Superior temporal gyrus (tissue), 1 donor: ENCODE results near the gene VKORC1.
A peak's percentile ranks its signal among the peaks of the same experiment; 100 is the strongest.

Experiments used
- DNase-seq: peaks from one replicate; pipeline ENCODE4 v3.0.0-alpha.2; 2016; ENCODE audit errors: extremely low spot score

The VKORC1 gene

DNA sequence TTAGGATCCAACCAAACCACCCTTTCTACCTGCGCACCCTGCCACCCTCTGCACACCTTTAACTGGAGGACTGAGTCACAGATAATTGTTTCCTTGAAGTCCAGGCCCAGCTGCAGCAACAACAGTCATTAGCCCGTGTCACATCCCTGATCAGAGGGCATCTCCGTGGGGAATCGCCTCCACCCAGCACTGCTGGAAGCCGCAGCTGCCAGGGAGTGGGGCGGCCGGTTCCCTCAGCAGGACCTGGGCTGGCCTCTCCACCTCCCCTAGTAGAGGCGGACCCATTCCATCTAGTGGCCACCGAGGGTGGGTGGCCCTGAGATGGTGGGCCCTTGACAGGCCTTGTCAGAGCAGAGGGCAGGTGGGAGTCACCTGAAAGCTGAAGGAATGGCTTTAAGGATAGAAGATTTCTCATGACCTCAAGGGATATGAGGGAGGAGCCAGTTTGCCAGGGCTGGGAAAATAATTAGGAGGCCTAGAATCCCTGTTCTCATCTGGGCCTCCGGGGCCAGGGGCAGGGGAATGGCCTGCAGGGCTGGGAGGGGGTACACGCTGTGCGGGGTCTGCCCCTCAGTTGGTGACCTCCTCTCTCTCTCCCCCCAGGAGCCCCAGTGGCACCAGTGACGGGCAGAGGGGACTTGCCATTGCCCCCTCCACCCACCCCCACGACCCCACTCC is 12.1 kb downstream of the VKORC1 start:
- DNase-seq, result no peak

DNA sequence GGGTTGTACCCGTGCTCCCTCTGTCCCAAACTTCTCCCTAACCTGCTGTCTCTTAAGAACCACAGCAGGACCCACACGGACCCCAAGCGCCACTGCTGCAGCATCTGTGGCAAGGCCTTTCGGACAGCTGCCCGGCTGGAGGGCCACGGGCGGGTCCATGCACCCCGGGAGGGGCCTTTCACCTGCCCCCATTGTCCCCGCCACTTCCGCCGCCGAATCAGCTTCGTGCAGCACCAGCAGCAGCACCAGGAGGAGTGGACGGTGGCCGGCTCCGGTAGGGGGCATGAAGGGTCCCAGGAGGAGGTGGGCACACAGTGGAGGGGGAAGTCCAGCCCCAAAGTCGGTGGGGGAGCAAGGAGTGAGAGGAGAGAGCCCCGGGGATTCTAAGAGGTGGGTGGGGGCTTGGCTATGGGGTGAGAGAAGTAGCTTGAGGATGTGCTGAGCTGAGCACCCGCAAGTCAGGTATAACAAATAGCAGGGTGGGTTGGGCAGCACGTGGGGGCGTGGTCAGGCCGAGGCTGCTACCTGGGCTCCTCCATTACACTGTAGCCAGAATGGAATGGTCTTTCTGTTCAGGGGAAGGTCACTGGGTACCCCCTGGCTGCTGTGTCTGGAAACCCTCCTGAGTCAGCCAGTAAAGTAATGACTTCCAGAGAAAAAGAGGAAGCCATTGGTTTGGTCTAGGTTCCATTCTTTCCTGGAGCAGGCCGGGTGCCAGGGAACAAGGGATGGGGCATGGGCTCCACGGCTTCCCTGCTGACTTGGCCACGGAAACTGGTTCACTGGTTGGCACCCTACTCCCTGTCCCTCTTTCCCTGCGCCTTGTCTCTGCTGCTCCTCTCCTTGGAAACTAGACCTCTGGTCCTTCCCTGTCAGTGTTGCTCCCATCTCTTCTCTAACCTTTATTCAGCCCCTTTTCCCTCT is 12.9 kb downstream of the VKORC1 start:
- no peak for DNase-seq

DNA sequence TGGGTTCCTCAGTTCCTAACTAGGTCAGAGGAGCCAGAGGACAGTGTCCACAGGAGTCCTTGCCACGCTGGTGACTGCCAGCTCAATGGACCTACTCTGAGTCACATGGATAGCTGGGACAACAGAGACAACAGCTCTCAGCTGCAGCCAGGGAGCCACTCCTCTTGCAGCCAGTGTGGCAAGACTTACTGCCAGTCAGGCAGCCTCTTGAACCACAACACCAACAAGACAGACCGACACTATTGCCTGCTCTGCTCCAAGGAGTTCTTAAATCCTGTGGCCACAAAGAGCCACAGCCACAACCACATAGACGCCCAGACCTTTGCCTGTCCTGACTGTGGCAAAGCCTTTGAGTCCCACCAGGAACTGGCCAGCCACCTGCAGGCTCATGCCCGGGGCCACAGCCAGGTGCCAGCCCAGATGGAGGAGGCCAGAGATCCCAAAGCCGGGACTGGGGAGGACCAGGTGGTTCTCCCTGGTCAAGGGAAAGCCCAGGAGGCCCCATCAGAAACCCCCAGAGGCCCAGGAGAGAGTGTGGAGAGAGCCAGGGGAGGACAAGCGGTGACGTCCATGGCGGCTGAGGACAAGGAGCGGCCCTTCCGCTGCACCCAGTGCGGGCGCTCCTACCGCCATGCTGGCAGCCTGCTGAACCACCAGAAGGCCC is 13.7 kb downstream of the VKORC1 start:
- no peak for DNase-seq

DNA sequence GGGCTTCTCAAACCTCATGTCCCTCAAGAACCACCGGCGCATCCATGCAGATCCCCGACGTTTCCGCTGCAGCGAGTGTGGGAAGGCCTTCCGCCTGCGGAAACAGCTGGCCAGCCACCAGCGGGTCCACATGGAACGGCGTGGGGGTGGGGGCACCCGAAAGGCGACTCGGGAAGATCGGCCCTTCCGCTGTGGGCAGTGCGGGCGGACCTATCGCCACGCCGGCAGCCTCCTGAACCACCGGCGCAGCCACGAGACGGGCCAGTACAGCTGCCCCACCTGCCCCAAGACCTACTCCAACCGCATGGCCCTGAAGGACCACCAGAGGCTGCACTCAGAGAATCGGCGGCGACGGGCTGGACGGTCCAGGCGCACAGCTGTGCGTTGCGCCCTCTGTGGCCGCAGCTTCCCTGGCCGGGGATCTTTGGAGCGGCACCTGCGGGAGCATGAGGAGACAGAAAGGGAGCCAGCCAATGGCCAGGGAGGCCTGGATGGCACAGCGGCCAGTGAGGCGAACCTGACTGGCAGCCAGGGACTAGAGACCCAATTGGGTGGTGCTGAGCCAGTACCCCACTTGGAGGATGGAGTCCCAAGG is 14.5 kb downstream of the VKORC1 start:
- DNase-seq, result no peak

DNA sequence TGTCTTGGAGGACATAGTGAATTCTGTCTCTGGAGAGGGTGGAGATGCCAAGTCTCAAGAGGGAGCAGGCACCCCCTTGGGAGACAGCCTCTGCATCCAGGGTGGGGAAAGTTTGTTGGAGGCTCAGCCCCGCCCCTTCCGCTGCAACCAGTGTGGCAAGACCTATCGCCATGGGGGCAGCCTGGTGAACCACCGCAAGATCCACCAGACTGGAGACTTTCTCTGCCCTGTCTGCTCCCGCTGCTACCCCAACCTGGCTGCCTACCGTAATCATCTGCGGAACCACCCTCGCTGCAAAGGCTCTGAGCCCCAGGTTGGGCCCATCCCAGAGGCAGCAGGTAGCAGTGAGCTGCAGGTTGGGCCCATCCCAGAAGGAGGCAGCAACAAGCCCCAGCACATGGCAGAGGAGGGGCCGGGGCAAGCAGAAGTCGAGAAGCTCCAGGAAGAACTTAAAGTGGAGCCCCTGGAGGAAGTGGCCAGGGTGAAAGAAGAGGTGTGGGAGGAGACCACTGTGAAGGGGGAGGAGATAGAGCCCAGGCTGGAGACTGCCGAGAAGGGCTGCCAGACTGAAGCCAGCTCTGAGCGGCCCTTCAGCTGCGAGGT is 15.2 kb downstream of the VKORC1 start:
- no peak for DNase-seq

DNA sequence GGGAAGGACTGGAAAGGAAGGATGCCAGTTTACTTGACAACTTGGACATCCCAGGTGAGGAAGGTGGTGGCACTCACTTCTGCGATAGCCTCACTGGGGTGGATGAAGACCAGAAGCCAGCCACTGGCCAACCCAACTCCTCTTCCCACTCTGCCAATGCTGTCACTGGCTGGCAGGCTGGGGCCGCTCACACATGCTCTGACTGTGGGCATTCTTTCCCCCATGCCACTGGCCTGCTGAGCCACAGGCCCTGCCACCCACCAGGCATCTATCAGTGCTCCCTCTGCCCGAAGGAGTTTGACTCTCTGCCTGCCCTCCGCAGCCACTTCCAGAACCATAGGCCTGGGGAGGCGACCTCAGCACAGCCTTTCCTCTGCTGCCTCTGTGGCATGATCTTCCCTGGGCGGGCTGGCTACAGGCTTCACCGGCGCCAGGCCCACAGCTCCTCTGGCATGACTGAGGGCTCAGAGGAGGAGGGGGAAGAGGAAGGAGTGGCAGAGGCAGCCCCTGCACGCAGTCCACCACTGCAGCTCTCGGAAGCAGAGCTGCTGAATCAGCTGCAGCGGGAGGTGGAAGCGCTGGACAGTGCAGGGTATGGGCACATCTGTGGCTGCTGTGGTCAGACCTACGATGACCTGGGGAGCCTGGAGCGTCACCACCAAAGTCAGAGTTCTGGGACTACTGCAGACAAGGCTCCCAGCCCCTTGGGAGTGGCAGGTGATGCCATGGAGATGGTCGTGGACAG is 15.8 kb downstream of the VKORC1 start:
- no peak for DNase-seq

DNA sequence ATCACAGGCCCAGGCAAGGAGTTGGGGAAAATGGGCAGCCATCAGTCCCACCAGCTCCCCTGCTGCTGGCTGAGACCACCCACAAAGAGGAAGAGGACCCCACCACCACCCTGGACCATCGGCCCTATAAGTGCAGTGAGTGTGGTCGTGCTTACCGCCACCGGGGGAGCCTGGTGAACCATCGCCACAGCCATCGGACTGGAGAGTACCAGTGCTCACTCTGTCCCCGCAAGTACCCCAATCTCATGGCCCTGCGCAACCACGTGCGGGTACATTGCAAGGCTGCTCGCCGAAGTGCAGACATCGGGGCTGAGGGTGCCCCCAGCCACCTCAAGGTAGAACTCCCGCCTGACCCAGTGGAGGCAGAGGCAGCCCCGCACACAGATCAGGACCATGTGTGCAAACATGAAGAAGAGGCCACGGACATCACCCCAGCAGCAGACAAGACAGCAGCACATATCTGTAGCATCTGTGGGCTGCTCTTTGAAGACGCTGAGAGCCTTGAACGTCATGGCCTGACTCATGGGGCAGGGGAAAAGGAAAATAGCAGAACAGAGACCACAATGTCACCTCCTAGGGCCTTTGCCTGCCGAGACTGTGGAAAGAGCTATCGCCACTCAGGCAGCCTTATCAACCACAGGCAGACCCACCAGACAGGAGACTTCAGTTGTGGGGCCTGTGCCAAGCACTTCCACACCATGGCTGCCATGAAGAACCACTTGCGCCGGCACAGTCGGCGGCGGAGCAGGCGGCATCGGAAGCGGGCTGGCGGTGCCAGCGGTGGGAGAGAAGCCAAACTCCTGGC is 16.8 kb downstream of the VKORC1 start:
- DNase-seq, result no peak

DNA sequence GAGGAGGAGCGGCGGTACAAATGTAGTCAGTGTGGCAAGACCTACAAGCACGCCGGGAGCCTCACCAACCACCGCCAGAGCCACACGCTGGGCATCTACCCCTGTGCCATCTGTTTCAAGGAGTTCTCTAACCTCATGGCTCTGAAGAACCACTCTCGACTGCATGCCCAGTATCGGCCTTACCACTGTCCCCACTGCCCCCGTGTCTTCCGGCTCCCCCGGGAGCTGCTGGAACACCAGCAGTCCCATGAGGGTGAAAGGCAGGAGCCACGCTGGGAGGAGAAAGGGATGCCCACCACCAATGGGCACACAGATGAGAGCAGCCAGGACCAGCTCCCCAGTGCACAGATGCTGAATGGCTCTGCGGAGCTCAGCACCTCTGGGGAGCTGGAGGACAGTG is 17.6 kb downstream of the VKORC1 start:
- DNase-seq, result no peak

DNA sequence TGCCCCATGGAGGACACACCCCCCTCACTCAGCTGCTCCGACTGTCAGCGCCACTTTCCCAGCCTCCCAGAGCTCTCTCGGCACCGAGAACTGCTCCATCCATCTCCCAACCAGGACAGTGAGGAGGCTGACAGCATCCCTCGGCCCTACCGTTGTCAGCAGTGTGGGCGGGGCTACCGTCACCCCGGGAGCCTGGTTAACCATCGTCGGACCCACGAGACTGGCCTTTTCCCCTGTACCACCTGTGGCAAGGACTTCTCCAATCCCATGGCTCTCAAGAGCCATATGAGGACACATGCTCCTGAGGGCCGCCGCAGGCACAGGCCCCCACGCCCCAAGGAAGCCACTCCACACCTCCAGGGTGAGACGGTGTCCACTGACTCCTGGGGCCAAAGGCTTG is 18.3 kb downstream of the VKORC1 start:
- DNase-seq, result no peak

DNA sequence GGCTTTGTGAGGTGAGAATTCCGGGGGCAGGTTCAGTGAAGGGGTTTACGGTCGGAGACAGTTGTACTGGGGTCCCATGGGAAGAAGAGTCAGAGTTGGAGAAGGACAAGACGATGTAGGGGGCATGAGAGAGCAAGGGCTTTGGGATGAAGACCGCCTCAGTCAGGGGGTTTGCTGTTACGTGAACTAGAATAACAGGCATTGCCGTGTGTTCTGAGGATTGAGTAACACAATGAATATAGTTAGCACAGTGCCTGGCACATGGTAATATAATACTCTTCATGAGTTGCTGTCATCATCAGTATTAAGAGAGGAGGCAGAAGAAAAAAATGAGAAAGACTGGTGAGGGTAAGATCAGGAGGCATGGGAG is 19.8 kb downstream of the VKORC1 start:
- DNase-seq, result no peak

DNA sequence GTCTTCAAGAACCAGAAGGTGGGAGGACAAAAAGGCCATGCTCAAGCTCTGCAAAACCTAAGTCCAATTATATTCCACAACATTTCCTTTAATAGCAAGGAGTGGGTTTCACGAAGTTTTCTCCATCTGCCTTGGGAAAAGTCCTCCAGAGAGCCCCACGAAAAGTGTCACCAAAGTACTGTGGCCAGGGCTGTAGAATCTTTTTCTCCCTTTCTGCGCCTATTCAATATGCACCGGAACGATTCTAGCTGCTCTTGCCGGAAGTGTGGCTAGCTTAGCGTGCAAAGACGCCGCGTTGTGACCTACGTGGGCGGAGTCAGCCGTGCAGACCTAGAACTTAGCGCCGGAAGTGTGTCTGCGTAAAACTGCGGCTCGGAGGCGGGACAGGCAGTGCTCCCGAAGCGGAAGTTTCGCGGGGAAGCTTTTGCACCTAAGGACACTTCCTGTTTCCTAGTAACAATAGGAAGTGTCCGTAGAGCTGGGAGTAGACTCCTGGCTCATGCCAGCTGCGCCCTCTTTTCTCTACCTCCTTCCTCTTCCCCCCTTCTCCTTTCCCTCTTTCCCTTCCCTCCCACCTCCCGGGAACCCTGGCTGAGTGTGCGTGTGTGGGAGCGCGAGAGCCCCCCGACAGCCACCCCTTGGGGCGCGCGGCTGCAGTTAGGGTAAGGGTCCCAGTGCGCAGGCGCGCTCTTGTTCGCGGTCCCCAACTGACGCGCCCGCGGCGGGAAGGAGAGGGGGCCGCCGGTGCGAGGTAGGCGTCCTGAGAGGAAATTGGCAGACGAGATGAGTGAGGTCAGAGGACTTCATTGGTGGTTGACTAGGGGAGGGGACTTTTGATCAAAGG is 20.4 kb downstream of the VKORC1 start, which contains the start of the genes ZNF646 and ZNF668:
Gene ZNF646, plus strand, starts transcription at position 453 of the 844 bp plus-strand sequence. CDS start 1,903 bp downstream, outside the sequence.
Gene ZNF668, minus strand, starts transcription at position 271 of the 844 bp plus-strand sequence. CDS start 9,781 bp downstream, outside the sequence.
- peak; percentile 100 for DNase-seq

DNA sequence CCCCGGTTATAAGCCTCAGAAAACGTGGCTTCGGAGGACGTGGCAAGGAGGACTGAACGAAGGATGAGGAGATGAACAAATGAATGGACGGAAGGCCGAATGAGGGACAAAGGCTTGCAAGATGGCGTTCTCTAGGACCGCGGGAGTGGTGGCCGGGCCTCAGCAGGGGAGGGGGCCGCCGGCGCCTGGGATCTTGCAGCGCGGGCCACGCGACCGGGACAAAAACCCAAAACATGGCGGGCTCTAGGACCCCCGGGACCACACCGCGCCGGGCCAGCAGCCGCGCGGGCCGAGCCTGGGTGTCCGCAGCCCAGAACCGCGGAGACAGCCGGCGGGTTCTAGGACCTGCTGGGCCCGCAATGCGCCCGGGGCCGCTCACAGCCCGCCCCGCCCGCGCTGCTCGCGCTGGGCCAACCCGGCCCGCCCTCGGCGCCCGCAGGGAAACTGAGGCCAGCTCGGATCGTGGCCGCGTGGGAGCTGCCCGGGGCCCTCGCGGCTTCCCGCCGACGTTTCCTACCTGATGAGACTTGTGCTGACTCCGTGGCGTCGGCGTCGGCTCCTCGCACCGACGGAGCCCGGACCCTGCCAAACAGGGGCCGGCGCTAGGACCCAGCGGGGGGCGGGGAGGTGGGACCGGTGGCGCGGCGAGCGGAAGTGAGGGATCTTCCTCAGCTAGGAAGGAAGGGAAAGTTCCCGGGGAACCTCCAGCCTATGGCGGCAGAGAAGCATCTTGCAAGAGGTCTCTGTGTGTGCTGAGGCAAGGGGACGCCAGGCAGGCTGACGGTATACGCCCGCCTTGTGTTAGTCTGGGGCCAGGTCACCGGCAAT is 21.2 kb downstream of the VKORC1 start:
- peak; percentile 91 for DNase-seq

DNA sequence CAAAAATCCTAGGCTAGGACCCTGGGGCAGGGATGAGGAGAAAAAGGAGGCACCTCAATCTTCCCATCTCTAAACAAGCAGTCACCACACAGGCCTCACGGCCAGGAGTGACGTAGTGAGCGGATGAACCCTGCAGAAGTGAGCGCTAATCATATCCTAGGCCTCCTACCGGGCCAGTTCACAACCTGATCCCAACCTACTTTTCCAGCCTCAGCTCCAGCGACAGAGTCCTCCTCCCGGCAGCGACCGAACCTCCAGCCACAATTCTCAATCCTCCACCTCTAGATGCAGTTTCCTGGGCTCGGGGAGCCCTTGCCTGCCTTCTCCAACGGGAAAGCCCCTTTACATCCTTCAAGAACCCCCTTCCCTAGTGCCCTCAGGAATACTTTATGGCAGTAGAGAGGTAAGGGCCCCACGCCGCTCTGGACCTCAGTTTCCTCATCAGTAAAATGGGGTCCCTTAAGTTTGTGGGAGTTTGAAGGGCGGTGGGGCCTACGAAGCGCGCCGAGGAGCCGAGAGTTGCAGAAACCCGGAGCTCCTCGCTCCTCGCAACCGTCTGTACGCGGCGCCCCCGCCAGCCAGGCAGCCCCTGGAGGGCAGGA is 22.0 kb downstream of the VKORC1 start:
- DNase-seq, result peak; percentile 30

DNA sequence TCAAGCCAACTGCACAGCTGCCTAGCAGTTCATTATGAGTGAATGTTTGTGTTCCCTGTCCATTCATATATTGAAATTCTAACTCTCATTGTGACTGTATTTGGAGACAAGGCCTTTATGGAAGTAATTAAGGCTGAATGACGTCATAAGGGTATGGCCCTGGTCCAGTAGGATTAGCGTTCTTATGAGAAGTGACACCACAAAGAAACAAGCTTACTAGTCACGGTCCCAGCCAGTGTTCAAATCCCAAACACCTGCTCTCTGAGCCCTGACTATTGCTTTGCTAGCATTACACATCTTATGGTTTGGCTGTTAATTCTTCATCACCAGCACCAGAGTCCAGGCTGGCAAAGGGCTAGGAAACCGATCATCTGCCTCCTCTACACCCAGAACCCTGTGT is 22.7 kb downstream of the VKORC1 start:
- no peak for DNase-seq

DNA sequence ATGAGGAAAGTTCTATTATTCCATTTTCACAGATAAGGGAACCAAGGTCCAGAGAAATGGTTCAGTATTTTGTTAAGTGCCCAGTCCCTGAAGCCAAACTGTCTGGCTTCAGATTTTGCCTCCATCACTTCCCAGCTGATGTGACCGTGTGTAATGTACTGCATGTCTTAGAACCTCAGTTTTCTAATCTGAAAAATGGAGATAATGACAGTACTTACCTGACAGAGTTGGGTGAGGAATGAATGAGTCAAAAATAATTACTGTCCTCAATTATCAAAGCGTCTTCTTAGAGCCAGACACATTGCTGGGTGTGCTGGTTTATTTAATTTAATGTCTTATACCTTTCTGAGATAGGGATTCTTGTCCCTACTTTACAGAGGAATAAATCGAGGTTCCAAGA is 27.3 kb downstream of the VKORC1 start:
- no peak for DNase-seq

DNA sequence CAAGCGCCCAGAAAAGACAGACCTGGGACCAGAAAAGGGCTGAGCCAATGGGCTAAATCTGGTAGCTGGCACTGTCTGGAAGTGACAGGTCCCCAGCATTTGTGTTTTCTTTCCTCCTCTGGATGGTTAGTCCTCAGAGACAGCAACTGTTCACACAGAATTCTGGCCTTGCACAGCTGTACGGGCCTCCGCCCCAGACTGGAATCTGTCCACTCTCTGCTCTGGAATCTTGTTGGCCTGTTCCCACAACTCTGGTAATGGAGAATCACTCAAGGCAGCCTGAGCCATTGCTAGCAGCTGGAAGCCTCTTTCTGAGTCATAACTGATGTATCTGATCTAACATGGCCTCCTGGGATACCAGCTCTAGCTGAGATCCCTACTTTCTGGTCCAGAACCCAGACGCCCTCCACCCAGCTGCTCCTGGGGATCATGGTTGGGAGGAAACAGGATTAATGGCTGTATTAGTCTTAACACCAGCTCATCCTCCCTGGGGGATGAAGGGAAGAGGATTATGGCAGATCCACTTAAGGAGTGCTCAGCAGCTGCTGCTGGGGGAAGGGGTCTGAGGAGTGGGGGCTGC is 29.6 kb downstream of the VKORC1 start:
- no peak for DNase-seq

DNA sequence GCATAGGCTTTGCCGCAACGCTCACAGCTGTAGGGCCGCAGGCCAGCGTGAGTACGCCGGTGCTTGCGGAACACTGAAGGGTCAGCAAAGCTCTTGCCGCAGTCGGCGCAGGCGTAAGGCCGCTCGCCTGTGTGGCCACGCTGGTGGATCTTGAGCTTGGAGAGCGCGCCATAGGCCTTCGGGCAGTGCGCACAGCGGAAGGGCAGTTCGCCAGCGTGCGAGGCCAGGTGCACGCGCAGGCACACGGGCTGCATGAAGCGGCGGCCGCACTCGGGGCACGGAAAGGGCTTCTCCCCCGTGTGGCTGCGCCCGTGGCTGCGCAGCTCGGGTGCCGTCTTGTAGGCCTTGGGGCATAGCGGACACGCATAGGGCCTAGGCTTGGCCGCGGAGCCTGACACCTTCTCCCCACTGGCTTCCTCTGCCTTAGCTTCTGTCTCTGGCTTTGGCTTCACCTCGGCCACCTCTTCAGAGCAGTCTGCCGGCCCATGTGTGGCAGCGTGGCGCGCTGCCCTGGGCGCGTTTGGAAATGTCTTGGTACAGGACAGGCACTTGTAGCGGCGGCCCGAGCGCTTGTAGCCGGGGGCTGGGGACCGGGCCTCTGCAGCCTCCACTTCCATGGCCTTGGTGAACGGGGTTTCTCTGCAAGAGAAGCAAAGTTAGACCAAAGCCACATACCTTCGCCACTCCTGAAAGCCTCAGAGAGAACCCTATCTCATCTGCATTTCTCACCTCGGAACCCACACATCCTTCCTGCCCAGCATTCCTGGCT is 30.6 kb downstream of the VKORC1 start:
- no peak for DNase-seq
